NOMO-1 treated with dmso at 0.1 percent for 144 hours (cell line): ENCODE results near the gene LMBR1L.

Source experiments
- DNase-seq: peaks from one replicate; lab custom pipeline; 2025; ENCODE audit not compliant: unreplicated experiment; lab: John Stamatoyannopoulos, UW

The LMBR1L gene

DNA sequence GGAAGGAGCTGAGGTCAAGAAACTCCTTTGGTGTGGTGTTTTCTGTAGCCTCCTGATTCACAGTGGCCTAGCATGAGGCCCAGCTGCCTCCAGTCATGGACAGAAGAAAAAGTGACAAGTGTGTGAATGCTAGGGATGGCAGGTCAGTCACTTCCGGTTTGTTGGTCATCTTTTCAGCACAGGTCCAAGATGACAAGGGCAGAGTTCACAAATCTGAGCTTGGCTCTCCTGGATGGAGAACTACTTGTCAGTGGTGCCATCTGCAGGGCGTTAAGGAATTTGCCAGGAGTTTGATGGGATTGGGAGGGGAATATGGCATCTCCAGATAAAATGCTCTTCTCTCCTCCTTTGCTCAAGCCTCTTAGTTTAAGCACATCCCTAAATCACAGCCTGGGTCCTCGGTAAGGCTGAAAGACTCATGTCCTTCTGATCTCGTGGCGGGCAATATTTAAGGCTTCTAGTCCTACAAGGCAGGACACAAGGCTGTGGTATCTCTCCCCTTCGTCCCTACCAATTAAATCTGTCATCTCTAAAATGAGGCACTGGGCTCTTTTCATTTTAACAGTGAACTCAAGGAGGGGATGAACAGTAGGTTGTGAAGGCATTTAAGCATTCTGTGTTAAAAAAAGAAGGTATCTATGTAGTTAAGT lies 10.5 kb upstream of the LMBR1L start:
- no peak for DNase-seq

DNA sequence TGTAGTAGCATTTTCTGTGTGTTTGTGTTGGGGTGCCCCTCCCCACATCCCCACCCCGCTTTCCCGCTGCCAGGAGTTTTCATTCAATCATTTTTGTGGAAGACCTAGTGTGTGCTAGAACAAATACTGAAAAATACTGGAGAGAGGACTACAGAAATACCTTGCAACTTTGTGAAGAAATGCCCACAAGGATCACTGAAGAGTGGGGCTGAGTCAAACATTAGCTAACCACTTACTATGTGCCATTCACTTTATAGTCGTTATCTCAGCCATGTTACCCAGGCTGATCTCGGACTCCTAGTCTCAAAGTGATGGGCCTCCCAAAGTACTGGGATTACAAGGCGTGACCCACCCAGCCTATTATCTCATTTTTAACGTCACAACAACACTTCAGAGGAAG lies 559 bp upstream of the LMBR1L start:
- no peak for DNase-seq

DNA sequence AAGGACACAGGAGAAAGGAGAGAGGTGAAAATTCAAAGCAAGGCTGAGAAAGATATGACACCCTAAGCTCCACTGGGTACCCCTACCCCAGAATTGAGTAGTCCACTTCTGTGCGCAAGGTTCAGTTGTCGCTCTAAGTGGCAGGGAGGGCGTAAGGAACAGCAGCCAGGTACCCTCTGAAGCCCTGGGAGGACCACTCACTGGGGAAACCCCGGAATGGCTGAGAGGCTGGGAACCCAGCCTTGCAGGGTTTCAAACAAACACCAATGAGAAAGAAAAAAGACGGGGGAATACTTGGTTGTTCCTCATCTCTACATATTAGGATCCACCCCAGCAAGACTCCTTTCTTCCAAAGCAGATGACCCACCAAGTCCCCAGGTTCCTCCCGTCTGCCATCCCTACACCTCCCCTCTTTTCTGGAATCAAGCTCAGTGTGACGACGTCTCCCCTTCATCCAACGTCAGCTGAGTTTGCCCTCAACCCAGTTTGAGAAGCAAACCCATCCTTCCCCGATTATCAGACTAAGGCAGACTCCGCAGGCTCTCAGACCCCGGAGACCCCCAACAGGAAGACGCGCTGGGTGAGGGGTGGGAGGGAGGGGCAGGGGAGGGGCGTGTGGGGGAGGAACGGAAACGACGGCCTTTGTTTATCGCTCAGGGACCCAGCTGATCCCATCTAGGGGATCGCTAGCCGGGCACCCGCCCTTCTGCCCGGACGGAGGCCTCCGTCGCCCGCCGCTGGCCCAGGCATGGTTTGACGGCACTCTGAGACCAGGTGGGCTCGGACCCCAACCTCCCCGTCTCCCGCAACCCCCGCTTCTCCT lies 795 bp downstream of the LMBR1L start:
- DNase-seq = no peak

DNA sequence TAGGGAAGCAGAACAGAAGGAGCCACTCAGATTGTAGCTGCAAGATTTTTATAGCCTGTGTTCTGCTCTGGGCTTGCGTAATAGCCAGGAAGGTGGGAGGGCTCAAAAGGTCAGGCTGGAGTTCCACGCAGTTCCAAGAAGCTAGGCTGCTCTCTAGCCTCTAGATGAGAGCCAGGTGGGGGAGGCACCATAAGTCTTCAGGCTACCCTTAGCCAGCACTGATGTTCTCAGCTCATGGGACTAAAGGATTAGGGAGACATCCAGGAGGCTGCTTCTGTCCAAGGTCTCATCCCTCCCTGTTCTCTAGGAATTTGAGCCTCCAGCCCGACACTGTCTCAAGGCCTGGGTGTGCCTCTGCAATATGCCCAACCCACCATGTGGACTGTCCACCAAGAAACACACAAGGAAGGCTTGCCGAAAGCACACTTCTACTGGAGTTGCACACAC lies 1.7 kb downstream of the LMBR1L start:
- peak; percentile 47 for DNase-seq

DNA sequence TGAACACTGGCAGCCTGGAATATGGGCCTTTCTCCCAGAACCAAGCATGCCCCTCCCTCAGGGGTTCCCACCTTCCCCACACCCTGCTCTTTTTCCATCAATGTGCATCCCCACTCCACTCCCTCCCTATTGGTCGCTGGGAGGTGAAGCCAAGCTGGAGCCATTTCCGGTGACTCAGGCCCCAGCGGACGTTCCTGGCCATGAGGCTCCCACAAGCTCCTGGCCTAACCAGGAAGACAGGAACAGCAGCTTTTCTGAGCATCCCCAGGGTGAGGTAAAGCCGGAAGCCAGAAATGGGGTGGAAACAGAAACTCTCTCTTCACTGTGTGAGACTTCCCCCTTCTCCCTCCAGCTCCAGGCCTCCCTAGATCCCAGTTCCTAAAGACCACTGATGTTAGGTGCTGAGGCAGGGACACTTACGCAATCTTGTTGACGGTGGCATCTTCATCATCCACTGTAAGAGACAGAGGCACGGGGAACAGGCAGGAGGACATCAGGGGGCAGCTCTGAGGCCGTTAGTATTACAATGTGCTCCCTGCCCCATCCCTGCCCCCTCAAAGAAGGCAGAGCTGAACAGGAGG lies 5.1 kb downstream of the LMBR1L start:
- no peak for DNase-seq

DNA sequence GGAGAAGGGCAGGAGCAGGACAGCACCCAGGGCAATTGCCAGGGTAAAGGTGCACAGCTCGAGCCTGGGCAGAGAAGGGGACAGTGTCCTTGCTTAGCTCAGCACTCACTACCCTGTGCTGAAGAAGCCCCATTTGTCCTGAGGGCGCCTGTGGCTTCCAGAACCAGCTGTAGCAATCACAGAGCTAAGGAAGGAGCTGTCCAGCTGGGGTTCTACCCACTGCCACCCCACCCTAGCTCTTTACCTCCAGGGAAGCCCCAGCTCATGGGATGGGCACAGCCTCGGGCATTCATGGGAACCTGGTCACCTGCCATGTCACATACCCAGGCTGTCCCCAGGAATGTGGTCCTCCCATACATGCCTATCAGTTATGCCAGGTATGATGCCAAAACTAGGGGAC lies 5.8 kb downstream of the LMBR1L start:
- no peak for DNase-seq

DNA sequence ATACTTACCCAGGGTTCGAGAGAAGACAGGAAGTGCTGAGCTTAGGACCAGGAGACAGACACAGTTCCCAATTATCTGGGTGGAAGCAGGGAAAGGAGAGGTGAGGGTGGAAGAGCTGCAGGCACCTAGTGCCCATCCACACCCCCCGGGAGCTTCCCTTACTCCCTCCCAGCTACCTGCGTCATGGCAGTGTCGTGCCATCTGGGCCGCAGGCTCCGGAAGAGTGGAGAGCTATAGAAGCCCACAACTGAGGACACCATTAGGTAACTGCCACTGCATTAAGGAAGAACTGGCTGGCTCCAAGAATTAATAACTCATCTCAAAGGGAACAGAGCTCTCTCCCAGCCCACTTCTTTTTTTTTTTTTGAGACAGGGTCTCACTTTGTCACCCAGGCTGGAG lies 10.3 kb downstream of the LMBR1L start:
- DNase-seq = no peak

DNA sequence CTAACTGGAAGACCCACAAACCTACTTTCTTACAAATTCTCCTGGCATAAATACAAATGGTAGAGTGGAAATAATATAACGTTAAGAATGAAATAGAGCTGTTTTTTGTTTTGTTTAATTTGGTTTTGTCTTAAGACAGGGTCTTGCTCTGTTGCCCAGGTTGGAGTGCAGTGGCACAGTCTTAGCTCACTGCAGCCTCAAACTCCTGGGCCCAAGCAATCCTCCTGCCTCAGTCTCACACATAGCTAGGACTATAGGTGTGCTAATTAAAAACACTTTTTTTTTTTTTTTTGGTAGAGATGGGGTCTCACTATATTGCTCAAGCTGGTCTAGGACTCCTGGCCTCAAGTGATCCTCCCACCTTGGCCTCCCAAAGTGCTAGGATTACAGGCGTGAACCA lies 11.9 kb downstream of the LMBR1L start:
- no peak for DNase-seq

DNA sequence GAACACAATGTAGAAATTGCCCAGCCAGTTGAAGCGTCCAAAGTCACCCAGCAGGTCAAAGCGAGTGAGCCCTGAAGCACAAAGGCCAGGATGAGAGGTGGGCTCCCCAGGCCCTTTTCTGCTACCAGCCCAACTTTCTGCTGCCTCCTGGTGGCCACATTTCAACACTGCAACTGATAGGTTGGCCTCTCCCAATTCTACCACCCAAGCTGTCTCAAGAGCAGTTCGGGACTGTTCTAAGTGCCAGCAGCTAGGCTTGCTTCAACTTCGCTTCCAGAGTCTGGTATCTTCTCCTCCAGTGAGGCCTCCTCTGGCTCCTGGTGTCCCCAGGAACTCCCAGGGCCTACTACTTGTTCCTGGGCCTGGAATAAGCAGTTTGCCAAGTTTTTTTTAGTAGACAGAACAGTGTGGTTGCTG lies 12.6 kb downstream of the LMBR1L start:
- DNase-seq = no peak

DNA sequence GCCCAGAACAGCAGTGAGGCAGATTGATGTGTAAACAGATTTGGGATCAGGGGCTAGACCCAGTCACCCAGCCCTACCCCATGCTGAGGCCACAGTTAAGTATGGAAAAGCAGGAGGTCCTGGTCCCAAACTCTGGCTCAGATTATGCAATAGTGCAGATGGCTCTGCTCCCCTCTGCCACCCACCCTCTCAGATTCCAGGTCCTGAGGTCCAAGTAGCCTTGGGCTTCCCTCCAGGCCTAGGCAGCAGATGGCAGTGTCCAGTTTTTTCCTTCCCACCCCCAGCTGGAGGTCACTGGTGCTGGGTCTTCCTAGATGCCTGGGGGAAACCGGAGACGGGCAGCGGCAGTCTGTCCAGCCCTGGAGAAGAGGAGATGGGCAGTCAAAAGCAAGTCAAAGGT lies 13.3 kb downstream of the LMBR1L start:
- no peak for DNase-seq

DNA sequence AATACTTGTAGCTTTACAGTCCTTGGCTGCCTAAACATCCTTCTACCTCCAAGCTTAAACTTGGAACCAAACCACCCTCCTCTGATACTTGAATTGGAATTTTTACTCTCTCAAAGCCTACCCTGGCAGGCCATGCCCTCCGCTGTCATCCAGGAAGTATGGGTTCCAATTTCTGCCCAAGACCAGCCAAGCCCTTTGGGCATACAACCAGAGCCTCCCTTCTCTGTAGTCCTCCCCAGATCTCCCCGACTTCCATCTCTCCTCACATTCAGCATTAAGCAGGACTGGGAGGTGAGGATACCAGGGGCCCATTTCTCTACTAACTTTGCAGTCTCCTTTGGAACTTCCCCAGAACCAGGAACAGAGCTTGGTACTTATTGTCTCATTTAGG lies 15.7 kb downstream of the LMBR1L start:
- DNase-seq = no peak

DNA sequence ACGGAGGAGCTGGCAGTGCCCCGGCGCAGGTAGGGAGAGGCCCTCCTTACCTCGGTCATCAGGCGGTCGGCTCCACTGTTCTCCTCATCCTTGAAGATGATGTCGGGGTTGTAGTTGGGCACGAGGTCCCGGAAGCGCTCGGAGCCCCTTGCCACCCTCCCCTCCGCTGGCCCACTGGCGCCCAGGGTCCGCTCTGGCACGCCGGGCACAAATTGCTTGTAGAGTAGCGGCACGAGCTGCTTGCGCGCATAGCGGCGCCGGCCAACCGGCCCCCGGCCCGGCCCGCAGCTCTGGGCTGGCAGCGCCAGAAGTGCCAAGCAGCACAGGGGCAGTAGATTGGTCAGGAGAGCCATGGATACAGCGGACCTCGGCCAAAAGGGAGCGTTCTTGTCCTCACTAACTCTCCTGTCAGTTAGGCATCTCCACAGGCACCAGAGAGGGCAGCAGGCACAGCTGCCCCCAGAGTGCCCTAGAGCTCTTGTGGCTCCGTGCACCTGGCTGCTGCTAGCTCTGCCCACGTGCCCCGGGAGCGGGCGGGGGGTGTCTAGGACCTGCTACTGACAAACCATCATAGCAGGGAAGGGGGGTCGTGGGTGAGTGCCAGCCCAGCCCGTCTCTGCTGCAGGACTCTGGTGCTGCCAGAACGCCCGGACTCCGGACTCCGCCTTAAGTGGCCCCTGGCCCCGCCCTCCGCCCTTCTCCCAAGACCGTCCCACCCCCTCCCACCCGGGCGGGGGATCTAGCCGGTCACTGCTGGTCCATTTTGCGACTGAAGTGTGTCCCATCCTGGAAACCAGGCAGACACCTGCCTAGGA lies 16.3 kb downstream of the LMBR1L start, which contains the start of gene DHH:
Gene DHH, minus strand, starts transcription at position 642 of the 815 bp plus-strand sequence. Its CDS starts 289 bp downstream, at position 353.
- DNase-seq = no peak

DNA sequence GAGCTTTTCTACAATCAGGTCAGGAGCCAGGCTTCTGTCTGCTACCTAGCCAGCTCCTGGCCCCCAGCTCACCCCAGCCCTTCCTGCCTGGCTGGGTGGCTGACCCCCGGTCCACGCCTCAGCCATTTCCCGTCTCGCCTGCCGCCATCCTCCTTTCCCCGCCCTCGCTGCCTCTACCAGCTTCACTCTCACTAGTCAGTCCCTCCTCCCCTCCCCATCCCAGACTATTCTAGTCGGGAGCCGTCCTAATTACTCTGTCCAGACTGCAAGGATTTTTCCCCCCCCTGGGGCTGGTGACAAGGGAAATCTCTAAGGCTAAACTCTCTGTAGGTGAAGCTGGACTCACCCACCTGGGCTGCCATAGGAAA lies 16.9 kb downstream of the LMBR1L start:
- no peak for DNase-seq

DNA sequence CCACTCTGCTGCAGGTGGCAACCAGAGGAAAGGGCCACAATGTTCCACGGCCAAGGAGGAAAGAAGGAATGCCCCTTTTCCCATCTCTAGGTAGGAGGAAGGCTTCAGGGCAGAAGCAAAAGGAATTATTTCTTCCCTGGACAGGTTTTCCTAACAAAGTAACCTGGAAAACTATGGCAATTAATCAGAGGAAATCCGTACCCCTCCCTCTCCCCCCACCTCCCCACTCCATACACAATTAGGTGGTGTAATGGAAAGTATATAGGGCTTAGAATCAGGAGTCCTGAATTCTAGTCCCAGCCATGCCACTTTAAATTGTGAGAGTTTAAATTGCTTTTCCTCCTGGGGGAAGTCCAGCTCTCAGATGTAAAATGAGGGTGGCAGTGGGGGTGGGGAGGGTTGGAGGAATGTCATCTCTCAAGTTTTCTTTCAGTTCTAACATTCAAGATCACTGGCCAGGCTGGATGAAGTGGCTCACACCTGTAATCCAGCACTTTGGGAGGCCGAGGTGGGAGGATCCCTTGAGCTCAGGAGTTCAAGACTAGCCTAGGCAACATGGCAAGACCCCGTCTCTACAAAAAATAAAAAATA lies 17.7 kb downstream of the LMBR1L start:
- DNase-seq = no peak

DNA sequence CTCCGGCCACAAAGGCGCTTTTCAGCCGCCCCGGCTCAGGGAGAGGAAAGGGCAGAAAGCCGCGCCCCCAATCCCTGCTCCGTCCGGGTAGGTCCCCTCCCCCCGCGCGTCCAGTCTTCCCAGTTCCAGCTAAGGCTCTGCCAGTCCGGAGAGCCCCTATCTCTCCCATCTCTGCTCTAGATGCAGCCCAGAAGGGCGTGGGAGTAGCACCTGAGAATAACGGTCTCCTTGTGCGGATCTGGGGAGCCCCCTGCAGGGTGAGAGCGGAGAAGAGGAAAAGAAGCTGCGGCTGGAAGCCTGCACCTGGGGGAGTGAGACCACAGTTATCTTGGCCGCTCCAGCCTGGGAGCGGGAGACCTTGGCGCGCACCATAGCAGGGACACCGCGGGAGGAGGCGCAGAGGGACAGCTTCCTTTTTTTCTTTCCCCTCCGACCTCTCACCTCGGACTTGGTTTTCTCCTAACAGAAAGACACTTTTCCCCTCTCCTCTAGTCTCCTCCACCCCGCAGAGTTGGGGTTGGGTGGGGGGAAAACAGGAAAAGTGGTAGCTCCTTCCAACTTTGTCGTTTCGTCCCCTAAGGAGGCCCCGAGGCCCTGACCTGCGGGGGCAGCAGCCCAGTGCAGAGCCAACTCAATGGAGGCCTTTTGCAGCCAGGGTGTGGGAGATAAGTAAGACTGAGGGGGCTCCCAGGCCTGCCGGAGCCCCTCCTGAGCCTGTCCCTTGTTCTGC lies 18.4 kb downstream of the LMBR1L start:
- no peak for DNase-seq

DNA sequence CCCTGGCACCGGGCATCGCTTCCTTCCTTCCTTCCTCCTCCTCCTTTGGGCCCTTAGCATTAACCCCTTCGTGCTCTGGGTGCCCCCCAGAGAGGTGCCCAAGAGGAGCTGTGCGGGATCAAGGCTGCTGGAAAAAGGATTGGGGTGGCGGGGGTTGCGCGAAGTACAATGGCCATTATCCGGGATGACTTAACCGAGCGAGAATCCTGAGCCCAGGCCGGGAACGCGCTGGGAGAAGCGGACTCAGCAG lies 18.9 kb downstream of the LMBR1L start:
- DNase-seq = no peak

DNA sequence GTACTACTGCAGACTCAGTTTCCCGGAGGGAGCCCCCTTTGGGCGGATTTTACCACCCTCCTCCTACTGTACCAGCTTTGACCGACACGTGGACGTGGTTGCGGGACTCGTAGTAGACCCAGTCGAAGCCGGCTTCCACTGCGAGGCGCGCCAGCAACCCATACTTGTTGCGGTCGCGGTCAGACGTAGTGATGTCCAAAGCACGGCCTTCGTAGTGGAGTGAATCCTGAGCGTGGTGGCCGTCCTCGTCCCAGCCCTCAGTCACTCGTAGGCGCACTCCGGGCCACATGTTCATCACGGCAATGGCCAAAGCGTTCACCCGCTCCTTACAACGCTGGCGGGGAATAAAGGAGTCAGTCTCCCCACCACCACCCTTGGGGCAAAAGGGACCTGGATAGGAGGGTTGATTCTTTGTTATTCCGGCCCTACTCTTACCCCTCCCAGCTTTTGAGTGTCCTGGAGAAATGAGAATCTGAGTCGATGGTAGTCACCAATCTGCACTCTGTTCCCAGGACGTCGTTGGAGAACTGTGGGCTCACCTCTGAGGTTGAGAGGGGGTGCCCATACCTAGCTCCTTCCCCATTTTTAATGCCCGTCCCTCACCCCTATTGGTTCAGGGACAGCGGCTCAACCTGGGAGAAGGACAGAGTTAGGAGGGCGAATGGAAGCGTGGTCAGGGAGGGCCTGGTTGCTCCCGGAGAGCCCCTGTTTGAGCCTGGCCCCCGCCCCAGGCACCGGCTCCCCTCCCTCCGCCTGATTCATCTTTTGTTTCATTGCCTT lies 19.4 kb downstream of the LMBR1L start:
- DNase-seq = no peak

DNA sequence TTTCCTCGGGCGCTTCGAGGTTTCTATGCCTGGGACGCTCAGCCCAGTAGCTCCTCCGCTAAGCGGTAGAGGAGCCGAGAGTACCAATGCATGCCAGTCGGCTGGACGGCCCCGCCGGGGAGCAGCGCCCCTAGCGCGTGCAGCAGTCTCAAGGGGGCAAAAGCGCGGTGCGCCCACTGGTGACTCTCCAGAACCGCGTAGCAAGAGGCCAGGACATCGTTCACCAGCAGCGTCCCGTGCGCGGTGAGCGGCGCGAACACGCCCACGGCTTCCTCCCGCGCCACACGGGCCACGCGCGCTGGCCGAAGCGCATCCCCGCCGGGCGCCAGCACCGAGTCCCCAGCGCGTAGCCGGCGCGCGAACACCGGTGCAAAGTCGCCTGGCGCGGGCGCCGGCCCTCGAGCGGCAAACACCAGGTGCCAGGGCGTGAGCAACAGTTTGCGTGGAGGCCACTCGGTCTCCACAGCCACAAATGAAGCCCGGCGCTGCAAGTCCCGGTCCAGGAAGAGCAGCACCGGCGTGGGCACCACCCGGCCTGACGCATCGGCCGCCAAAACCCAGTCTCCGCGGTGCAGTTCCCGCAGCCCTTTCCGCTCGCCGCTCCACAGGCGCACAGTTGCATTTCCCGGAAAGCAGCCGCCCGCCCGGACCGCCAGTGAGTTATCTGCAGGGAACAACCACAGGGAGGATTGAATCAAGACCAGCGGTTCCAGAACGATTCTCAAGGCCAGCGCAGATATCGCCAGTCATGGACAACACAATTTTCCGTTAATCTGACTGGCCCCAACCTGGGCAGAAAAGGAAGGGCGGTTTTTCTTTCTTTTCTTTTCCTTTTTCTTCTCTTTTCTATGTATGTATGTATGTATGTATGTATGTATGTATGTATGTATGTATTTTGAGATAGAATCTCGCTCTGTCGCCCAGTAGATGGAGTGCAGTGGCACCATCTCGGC lies 20.6 kb downstream of the LMBR1L start:
- DNase-seq = no peak

DNA sequence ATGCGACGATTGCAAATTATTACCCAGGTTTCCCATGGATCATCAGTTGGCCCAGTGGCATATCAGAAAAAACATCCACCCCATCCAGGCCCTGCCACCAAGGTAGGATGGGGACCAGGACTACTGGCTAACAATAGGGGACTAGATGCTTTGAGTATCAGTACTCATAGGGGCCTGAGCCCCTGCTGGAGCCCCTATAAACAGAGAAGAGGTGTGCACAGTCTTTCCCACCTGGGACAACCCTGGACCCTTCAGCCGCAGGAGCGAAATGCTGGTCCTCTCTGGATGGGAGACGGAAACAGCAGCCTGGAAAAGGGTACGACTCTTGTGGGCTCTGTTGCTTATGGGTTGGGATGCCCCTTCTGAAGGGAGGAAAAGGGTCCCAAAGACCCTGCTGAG lies 21.7 kb downstream of the LMBR1L start:
- DNase-seq = no peak
